HEK293T (cell line): ENCODE data around the gene IL17B.

Source experiments
- BHLHE40 ChIP-seq: fragments of 450-650 bp; IDR thresholded peaks from 2 replicates; pipeline ENCODE4 v1.6.1; 2016; ENCODE audit warnings: mild to moderate bottlenecking, moderate library complexity, borderline replicate concordance
- ZNF384 ChIP-seq: fragments of 450-650 bp; IDR thresholded peaks from 2 replicates; pipeline ENCODE4 v1.6.1; 2016

GRCh38 chr5:149422366-149423048 is 43.4 kb upstream of the IL17B start:
- TF ChIP-seq BHLHE40 (no peak), ZNF384 (no peak)
